HL-60/S4 (cell line): Measurements from ENCODE around the gene INS.

Source experiments
- in situ Hi-C: fragments of 300-500 bp; cut with MboI; formaldehyde crosslinking; loops from 2 replicates; pipeline ENCODE4 v1.14.3; 2022; ENCODE audit warnings: low sequenced_read_pairs

The INS gene

GRCh38 chr11:2137202-2138067, 23.6 kb downstream of the INS start:
- in situ Hi-C loops = no loop called here

GRCh38 chr11:2136952-2137201, 24.1 kb downstream of the INS start:
- in situ Hi-C loops = no loop called here

- in situ Hi-C loops = no loop called here
These were observed 24.6 kb downstream of the INS start for GRCh38 chr11:2136209-2136951.

GRCh38 chr11:2135648-2136201, 25.3 kb downstream of the INS start:
- in situ Hi-C loops = no loop called here

- in situ Hi-C loops = no loop called here
These were observed 25.9 kb downstream of the INS start for GRCh38 chr11:2135018-2135569.

- in situ Hi-C loops = no loop called here
These were observed 26.7 kb downstream of the INS start for GRCh38 chr11:2134022-2135010.

GRCh38 chr11:2133241-2134021, 27.6 kb downstream of the INS start:
- in situ Hi-C loops = no loop called here

- in situ Hi-C loops = no loop called here
These were observed 28.2 kb downstream of the INS start for GRCh38 chr11:2132874-2133240.

- in situ Hi-C loops = no loop called here
These were observed 28.8 kb downstream of the INS start for GRCh38 chr11:2132246-2132645.

GRCh38 chr11:2131371-2132236, 29.4 kb downstream of the INS start:
- in situ Hi-C loops = no loop called here

GRCh38 chr11:2130881-2131352, 30.1 kb downstream of the INS start:
- in situ Hi-C loops = no loop called here

GRCh38 chr11:2129699-2130366, 31.2 kb downstream of the INS start:
- in situ Hi-C loops = no loop called here

GRCh38 chr11:2129308-2129698, 31.7 kb downstream of the INS start:
- in situ Hi-C loops = no loop called here

- in situ Hi-C loops = no loop called here
These were observed 32.3 kb downstream of the INS start for GRCh38 chr11:2128511-2129307.

GRCh38 chr11:2128130-2128510, 32.9 kb downstream of the INS start:
- in situ Hi-C loops = no loop called here

GRCh38 chr11:2127482-2128129, 33.4 kb downstream of the INS start:
- in situ Hi-C loops = no loop called here

GRCh38 chr11:2126520-2127085, 34.4 kb downstream of the INS start:
- in situ Hi-C loops = no loop called here
